GM06990 (cell line): ENCODE data around the gene TSGA10IP.

Experiments
- DNase-seq: peaks from one replicate; pipeline ENCODE4 v3.0.0-alpha.2; 2011; ENCODE audit not compliant: insufficient read length; ENCODE audit errors: extremely low read depth
- H3K27me3 ChIP-seq: replicated peaks from 2 replicates; pipeline ENCODE4 v1.6.0; 2011; ENCODE audit warnings: low read length; ENCODE audit not compliant: control insufficient read depth, insufficient read depth
- H3K36me3 ChIP-seq: 2 replicates; pipeline ENCODE4 v1.5.1; 2011; ENCODE audit warnings: low read length; ENCODE audit not compliant: control insufficient read depth, insufficient read depth
- H3K4me3 ChIP-seq: replicated peaks from 2 replicates; pipeline ENCODE4 v1.5.1; 2011; ENCODE audit warnings: low read depth, mild to moderate bottlenecking, control low read depth, low read length
- TF ChIP-seq, protein P1 (sequence below): IDR thresholded peaks from 2 replicates; pipeline ENCODE4 v1.5.1; 2011; ENCODE audit warnings: low read length, control low read depth, mild to moderate bottlenecking, inconsistent platforms; ENCODE audit not compliant: insufficient read depth, poor library complexity, severe bottlenecking

The TSGA10IP gene

DNA sequence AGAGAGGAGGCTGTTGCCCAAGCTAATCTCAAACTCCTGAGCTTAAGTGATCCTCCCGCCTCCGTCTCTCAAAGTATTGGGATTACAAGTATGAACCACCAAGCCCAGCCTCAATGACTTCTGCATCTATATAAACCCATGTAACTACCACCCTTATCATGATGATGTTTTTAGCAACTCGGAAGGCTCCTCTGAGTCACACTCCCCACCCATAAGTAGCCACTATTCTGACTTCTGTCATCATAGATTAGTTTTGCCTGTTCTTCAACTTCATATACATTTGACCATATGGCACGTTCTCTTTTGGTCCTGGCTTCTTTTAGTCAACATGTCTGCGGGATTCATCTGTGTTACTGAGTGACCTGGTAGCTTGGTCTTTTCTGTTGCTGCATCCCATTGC, 38.7 kb upstream of the TSGA10IP start:
- Histone ChIP-seq H3K27me3 (no peaks in the 10 kb centered on the region; the same call in 1 of the 2 replicates), H3K4me3 (no peak overlapping the region), H3K36me3 (no peaks in the 10 kb centered on the region)
- DNase-seq, result no peak
- TF ChIP-seq, protein P1, sequence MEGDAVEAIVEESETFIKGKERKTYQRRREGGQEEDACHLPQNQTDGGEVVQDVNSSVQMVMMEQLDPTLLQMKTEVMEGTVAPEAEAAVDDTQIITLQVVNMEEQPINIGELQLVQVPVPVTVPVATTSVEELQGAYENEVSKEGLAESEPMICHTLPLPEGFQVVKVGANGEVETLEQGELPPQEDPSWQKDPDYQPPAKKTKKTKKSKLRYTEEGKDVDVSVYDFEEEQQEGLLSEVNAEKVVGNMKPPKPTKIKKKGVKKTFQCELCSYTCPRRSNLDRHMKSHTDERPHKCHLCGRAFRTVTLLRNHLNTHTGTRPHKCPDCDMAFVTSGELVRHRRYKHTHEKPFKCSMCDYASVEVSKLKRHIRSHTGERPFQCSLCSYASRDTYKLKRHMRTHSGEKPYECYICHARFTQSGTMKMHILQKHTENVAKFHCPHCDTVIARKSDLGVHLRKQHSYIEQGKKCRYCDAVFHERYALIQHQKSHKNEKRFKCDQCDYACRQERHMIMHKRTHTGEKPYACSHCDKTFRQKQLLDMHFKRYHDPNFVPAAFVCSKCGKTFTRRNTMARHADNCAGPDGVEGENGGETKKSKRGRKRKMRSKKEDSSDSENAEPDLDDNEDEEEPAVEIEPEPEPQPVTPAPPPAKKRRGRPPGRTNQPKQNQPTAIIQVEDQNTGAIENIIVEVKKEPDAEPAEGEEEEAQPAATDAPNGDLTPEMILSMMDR, result no peak

DNA sequence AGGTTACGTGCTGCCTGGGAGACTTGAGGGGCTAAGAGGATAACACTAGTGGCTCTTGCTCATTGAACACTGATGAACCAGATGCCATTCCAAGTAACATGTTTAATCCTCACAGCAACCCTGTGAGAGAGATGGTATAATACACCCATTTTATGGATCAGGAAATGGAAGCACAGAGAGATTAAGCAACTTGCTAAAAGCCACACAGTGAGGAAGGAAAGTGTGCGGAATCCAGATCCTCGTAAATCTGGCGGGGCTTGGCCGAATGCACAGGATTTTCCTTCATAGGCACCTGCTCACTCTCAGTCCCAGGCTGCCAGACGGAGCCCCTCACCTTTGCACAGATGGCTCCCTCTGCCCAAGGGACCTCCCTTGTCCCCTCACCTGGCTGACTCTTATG, 37.4 kb upstream of the TSGA10IP start:
- H3K4me3 ChIP-seq, result no peak overlapping the region
- H3K27me3 ChIP-seq, result no peaks in the 10 kb centered on the region; the same call in 1 of the 2 replicates
- TF ChIP-seq, protein P1, result no peak
- DNase-seq, result no peak
- H3K36me3 ChIP-seq, result no peaks in the 10 kb centered on the region

DNA sequence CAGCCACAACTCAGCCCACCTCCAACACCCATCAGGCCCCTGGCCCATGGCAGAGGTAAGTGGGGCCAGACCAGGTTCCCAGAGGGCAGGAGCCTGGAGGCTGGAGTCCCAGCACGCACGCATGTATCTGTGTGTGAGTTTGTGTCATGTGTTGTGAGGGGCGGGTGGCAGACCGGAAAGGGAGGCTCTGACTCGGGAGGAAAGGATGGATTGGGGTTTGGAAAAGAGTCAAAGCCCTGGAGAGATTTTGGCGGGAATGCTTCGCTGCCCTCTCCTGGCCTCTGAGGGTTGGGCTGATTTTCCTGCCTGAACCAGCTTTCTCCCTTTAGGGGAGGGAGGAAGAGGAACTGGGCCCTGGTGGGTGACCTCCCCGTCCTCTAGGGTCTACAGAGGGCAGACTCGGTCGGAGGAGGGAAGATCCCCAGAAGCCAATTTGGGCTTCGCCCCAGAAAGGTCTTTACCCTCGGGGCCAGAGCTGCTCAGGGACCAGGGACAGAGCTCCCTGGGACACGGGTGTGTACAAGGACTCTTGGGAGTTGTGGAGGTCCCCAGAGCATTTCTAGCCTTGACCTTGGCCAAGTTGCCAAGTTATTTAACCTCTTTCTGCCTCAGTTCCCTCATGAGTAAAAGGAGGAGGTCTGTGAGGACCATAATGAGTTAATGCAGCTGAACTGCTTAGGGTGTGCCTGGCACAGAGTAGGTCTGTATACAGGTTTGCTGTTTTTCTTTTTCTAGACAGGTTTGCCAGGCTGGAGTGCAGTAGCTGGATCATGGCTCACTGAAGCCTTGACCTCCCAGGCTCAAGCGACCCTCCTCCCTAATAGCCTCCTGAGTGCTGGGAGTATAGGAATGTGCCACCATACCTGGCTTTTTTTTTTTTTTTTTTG, 33.4 kb upstream of the TSGA10IP start:
- TF ChIP-seq, protein P1, result peak; percentile 11
- Histone ChIP-seq H3K27me3 (no peaks in the 10 kb centered on the region), H3K36me3 (no peaks in the 10 kb centered on the region), H3K4me3 (no peak overlapping the region)
- no peak for DNase-seq

DNA sequence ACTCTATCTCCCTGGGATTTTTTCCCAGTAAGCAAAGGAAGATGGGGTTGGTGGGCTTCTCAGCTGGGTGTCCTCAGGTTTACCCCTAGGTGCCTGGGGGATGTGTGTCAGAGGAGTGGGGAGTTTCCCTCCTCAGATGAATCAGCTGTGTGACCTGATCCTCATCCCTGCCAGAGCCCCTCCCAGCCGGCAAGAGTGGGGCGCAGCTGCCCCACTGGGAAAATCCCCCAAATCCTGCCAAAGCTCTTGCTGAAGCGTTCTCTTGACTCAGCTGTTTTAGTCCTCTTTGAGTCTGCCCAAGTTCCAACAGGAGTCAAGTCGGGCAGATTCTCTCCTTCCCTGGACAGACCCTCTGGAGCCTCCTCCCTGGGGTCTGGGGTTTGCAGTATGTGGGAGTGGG, 32.4 kb upstream of the TSGA10IP start:
- H3K27me3 ChIP-seq, result no peaks in the 10 kb centered on the region
- no peak overlapping the region for H3K4me3 ChIP-seq
- TF ChIP-seq, protein P1, result no peak
- H3K36me3 ChIP-seq, result peaks cover 2% of the 10 kb centered on the region
- DNase-seq, result no peak

DNA sequence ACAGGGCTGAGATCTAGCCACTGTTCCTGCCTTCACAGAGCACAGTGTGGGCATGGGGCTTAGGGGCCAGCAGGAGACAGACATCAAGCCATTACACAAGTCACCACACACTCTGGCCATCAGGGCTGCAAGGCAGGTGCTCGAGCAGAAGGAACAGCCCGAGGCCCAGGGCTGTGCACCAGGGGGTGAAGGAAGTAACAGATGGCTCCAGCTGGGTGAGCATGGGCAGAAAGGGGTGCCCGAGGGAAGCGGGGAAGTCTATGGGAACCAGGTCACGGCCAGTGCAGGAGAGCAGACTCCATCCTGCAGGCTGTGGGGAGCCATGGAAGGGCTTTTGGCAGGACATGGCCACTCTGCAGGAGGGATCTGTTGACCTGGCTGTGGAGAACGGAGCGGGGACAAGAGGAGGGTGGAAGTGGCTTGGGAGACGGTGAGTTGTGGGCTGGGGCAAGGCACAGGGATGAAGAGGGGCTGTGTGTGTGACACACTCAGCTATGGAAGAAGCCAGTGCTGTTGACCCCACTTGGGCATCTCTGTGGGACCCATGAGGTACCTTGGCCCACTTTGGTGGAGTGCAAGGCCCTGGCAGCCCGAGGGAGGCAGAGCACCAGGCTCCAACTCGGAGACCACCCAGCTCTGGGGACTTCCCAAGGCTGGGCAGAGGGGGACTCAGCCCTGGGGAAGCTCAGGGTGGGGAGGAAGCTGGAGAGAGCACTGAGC, 30.0 kb upstream of the TSGA10IP start:
- TF ChIP-seq, protein P1, result no peak
- peaks cover 2% of the 10 kb centered on the region for H3K36me3 ChIP-seq
- H3K27me3 ChIP-seq, result no peaks in the 10 kb centered on the region
- no peak for DNase-seq
- no peak overlapping the region for H3K4me3 ChIP-seq
